HEK293T (cell line): ENCODE measurements around the gene TGFB1I1.
A peak's percentile ranks its signal among the peaks of the same experiment; 100 is the strongest.

Experiments used
- CTCF ChIA-PET: fragments of 350-600 bp; formaldehyde crosslinking; extraction: SDS; loops from one replicate; lab custom pipeline; 2021; ENCODE audit warnings: antibody characterized with exemption, inconsistent platforms; lab: Yijun Ruan, JAX
- POLR2A ChIA-PET: fragments of 350-600 bp; formaldehyde crosslinking; extraction: SDS; loops from one replicate; lab custom pipeline; 2020; ENCODE audit warnings: antibody characterized with exemption, inconsistent platforms; lab: Yijun Ruan, JAX
- DNase-seq: peaks from one replicate; pipeline ENCODE4 v3.0.0; 2012; ENCODE audit warnings: mixed read lengths; ENCODE audit errors: extremely low spot score
- ARNT ChIP-seq: fragments of 450-650 bp; IDR thresholded peaks from 2 replicates; pipeline ENCODE4 v1.6.1; 2017; ENCODE audit warnings: mild to moderate bottlenecking
- BHLHE40 ChIP-seq: fragments of 450-650 bp; IDR thresholded peaks from 2 replicates; pipeline ENCODE4 v1.6.1; 2016; ENCODE audit warnings: mild to moderate bottlenecking, moderate library complexity, borderline replicate concordance
- CTBP1 ChIP-seq: fragments of 450-650 bp; IDR thresholded peaks from 2 replicates; pipeline ENCODE4 v1.6.1; 2016; ENCODE audit warnings: borderline replicate concordance
- ELF4 ChIP-seq: fragments of 450-650 bp; IDR thresholded peaks from 2 replicates; pipeline ENCODE4 v1.6.1; 2017; ENCODE audit warnings: antibody characterized with exemption
- FOXA1 ChIP-seq: fragments of 450-650 bp; IDR thresholded peaks from 2 replicates; pipeline ENCODE4 v1.6.1; 2016; ENCODE audit warnings: mild to moderate bottlenecking
- FOXK2 ChIP-seq: fragments of 450-650 bp; IDR thresholded peaks from 2 replicates; pipeline ENCODE4 v1.6.1; 2016; ENCODE audit warnings: mild to moderate bottlenecking
- FOXM1 ChIP-seq: fragments of 450-650 bp; IDR thresholded peaks from 2 replicates; pipeline ENCODE4 v1.6.1; 2017; ENCODE audit warnings: mild to moderate bottlenecking, borderline replicate concordance
- HDGF ChIP-seq: fragments of 450-650 bp; IDR thresholded peaks from 2 replicates; pipeline ENCODE4 v1.6.1; 2017; ENCODE audit warnings: antibody characterized with exemption, borderline replicate concordance
- L3MBTL2 ChIP-seq: fragments of 450-650 bp; conservative IDR thresholded peaks from 2 replicates; pipeline ENCODE4 v1.6.1; 2016; ENCODE audit warnings: mild to moderate bottlenecking
- LEF1 ChIP-seq: fragments of 450-650 bp; IDR thresholded peaks from 2 replicates; pipeline ENCODE4 v1.6.1; 2017; ENCODE audit warnings: mild to moderate bottlenecking, borderline replicate concordance
- NFRKB ChIP-seq: fragments of 450-650 bp; IDR thresholded peaks from 2 replicates; pipeline ENCODE4 v1.6.1; 2016; ENCODE audit warnings: mild to moderate bottlenecking, moderate library complexity
- SP1 ChIP-seq: fragments of 450-650 bp; IDR thresholded peaks from 2 replicates; pipeline ENCODE4 v1.6.1; 2017
- SUZ12 ChIP-seq: fragments of 450-650 bp; IDR thresholded peaks from 2 replicates; pipeline ENCODE4 v1.6.1; 2016; ENCODE audit warnings: mild to moderate bottlenecking
- TARDBP ChIP-seq: fragments of 450-650 bp; IDR thresholded peaks from 2 replicates; pipeline ENCODE4 v1.6.1; 2016
- ZNF384 ChIP-seq: fragments of 450-650 bp; IDR thresholded peaks from 2 replicates; pipeline ENCODE4 v1.6.1; 2016
- TF ChIP-seq, protein P1 (sequence below): fragments of 450-650 bp; IDR thresholded peaks from 2 replicates; pipeline ENCODE4 v1.6.1; 2016

TGFB1I1 gene

DNA sequence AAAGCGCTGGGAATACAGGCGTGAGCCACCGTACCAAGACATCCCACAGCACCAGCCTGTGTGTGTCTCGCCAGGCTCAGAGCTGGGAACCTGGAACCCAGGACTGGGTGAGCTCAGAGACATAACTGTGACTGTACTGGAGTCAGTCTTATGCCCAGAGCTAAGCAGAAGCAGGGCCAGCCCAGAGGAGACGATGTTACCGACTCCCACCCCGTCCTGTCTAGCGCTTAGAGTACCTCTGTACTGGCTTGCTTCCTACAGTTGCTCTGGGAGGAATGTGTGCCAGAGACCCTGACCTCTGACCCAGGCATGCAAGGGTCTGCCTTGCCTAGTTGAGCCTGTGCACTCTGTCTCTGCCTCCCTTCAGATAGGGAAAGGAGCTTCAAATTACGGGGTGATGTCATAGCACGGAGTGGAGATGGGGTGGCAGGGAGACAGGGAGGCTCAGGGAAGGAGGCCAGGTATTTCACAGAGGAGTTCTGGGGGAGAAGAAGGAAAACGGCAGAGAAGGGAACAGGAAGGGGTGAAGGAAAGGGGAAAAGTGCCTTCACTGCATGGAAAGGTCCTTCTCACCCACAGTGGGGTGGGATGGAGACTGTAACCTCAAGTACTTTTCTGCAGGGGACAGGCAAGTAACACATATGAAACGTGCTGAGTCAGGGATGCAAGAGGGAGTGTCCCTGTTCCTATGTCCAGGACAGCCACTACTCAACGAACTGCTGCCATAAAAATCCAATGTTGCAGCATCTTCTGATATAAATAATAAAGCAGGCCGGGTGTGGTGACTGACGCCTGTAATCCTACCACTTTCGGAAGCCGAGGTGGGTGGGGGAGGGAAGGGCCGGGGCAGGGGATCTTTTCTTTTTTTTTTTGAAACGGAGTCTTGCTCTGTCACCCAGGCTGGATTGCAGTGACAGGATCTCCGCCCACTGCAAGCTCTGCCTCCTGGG is 18.4 kb upstream of the TGFB1I1 start:
- POLR2A ChIA-PET = interaction anchor here (0.7 to 3.5 kb wide), 5 partner anchors 11 to 336 kb away, joined by 3 to 20 read pairs (median 4); partner anchors contain the start of genes KAT8, TGFB1I1 and ZNF843
- no peak for DNase-seq
- CTCF ChIA-PET = interaction anchor here (0.9 to 1.0 kb wide), 2 partner anchors 11 to 311 kb away, joined by 3 read pairs; partner anchors contain the start of gene ZNF843
- TF ChIP-seq SUZ12 (no peak), ARNT (no peak), ELF4 (no peak), SP1 (no peak), NFRKB (no peak), FOXK2 (no peak), L3MBTL2 (no peak), TARDBP (no peak), HDGF (no peak), FOXA1 (no peak)
- TF ChIP-seq, protein P1, sequence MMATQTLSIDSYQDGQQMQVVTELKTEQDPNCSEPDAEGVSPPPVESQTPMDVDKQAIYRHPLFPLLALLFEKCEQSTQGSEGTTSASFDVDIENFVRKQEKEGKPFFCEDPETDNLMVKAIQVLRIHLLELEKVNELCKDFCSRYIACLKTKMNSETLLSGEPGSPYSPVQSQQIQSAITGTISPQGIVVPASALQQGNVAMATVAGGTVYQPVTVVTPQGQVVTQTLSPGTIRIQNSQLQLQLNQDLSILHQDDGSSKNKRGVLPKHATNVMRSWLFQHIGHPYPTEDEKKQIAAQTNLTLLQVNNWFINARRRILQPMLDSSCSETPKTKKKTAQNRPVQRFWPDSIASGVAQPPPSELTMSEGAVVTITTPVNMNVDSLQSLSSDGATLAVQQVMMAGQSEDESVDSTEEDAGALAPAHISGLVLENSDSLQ = no peak

DNA sequence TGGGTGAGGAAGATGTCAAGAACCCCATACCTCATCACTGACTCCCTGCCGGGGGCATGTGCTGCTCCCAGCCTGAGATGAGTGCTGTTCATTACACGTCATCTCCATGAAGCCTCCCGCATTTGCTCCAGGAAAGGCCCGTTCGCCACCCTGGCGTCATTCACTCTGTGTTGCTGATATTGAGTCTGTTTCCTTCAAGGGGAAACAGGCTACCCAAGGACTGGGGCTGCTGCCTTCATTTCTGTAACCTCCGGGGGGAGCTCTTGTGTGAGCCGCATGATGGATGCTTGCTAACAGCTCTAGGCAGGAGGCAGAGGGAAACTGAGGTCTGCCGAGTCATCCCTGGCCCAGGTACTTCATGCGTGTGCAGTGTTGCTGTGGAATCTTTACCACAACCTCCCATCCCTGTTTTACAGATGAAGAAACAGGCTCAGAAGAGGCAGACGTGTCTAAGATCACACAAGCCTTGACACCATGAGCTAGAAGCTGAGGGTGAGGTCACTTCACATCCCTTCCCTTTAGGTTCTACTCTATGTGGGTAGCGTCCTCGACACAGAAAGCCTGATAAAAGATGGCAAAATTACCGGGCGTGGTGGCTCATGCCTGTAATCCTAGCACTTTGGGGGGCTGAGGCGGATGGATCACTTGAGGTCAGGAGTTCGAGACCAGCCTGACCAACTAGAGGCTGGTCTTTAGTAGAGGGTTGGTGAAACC is 16.2 kb upstream of the TGFB1I1 start:
- DNase-seq = no peak
- TF ChIP-seq SP1 (no peak), FOXM1 (no peak), HDGF (no peak), L3MBTL2 (no peak), NFRKB (no peak), FOXA1 (no peak), ZNF384 (no peak), BHLHE40 (no peak), SUZ12 (no peak), FOXK2 (no peak), ARNT (no peak), CTBP1 (no peak), TARDBP (no peak), ELF4 (no peak), LEF1 (no peak)
- TF ChIP-seq, protein P1 = no peak
- ChIA-PET CTCF (interaction anchor here (0.5 to 1.2 kb wide), 6 partner anchors 12 to 645 kb away, joined by 3 to 5 read pairs (median 4); partner anchors contain the start of gene ZNF843), POLR2A (interaction anchor here (1.0 kb wide), 2 partner anchors 16 to 53 kb away, joined by 3 read pairs; partner anchors contain the start of genes RUSF1 and TGFB1I1)

DNA sequence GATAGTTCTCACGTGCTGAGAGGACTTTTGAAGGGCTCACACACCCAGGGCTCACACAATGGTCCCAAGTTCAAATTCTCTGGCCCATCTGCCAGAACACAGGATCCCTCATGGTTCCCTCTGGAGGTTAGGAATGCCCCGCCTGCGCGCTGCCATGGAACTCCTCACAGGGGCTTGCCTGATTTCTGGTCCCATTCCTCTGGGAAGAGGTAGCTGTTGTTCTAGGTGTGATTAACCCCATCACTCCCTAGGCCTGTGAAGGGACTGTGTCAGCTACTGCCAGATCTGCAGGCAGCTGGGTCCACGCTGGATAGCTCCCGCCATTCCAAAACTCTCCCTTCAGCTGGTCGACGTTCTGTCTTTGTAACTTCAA is 15.0 kb upstream of the TGFB1I1 start:
- TF ChIP-seq FOXA1 (no peak), ELF4 (no peak), SUZ12 (no peak)
- POLR2A ChIA-PET = interaction anchor here (2.2 kb wide), 1 partner anchor 14 kb away, joined by 11 read pairs; the partner anchor contains the start of gene ZNF843
- no peak for DNase-seq
- CTCF ChIA-PET = no interaction called here

DNA sequence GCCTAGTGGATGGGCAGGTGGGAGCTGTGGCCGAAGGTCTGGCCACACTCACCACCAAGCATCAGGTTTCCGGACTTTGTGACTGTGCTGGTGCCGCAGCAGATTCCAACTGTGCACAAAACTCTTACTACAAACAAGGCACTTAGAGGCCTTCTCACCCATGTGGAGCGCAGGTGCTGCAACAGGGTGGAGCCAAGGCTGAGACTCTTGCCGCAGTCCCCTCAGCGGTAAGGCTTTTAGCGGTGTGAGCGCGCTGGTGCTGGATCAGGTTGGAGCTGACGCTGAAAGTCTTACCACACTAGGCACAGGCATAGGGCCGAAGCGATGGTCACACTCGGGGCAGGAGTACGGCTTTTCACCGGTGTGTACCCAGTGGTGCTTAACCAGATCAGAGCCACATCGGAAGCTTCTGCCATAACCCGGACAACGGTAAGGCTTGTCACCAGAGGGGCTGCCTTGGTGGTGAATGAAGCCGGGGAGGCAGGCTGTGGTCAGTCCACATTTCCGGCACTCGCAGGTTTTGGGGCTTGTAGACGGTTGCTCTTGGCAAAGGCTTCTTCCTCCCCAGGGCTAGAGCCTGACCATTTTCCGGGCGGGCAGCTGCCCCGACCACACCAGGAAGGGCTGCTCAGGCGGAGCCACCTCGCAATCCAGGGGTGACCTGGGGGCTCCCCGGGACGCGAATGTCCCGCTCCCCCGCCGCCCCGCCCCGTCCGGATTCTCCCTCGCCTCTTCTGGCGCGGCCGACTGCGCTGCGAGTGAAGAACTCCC is 13.7 kb upstream of the TGFB1I1 start:
- TF ChIP-seq BHLHE40 (no peak), HDGF (no peak), FOXA1 (no peak), SP1 (no peak), L3MBTL2 (peak; percentile 48; the same call in 1 of the 2 replicates), ELF4 (no peak)
- POLR2A ChIA-PET = interaction anchor here (1.4 to 5.4 kb wide), 7 partner anchors 13 to 278 kb away, joined by 3 to 27 read pairs (median 7); partner anchors contain the start of genes RUSF1, SLC5A2, TGFB1I1 and ZNF843
- CTCF ChIA-PET = interaction anchor here (1.3 kb wide), 1 partner anchor 15 kb away, joined by 5 read pairs; no protein-coding TSS in a partner anchor
- no peak for DNase-seq

DNA sequence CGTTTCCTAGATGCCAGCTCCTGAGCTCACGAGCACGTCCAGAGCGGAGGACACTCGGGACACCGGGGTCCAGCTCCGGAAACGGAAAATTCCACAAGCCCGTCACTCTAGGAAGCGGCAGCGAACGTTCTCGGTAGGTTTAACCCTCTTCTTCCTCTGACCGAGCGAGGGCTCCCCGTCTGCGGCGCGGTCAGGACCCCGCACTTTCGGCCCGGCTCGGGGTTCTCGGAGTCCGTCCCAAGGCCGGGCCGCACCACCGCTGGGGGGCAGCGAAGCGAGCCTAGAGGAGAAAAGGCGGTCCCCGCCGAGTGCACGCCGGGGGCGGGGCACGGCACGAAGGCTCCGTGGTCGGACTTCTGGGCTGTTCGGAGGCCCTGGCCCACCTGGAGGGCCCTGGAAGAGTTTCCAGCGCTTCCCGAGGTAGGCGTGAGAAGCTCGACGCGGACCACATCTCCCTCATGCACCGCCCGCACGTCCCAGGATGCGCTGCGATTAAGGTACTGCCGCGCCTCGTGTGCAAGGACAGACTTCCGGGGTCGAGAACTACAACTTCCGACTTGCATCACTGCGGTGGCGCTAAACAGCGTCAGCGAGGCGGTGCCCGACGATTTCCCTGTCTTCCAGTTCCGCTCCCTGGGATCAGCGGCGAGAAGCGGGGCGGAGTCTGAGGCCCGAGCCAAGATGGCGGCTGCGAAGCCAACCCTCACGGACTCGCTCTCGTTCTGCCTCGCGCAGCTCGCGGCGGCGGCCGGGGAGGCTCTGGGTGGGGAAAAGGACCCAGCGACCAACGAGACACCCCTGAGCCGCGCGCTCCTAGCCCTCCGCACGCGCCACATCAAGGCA is 12.9 kb upstream of the TGFB1I1 start, which contains the start of gene ARMC5:
Gene ARMC5, plus strand, starts transcription at position 658 of the 843 bp plus-strand sequence. Its CDS starts 24 bp downstream, at position 682.
- CTCF ChIA-PET = interaction anchor here (1.3 kb wide), 1 partner anchor 15 kb away, joined by 5 read pairs; no protein-coding TSS in a partner anchor
- TF ChIP-seq L3MBTL2 (peak; percentile 98), SP1 (no peak), ELF4 (peak; percentile 89)
- TF ChIP-seq, protein P1 = no peak

More for the DNA sequence above, 12.9 kb upstream of the TGFB1I1 start, which contains the start of gene ARMC5:
- POLR2A ChIA-PET = interaction anchor here (0.8 to 5.4 kb wide), 13 partner anchors 10 to 415 kb away, joined by 3 to 27 read pairs (median 6); partner anchors contain the start of genes KAT8, RUSF1, SLC5A2 and TGFB1I1
- peak; percentile 85 for DNase-seq
